HepG2 (cell line): ENCODE measurements around the gene CTRB2.

Experiments
- HMGA1 ChIP-seq: sonication (generic); formaldehyde crosslinking; conservative IDR thresholded peaks from 2 replicates; pipeline ENCODE4 v1.4.0; 2020; ENCODE audit warnings: missing genetic modification reagents
- JUNB ChIP-seq: sonication (generic); formaldehyde crosslinking; IDR thresholded peaks from 2 replicates; pipeline ENCODE4 v1.8.0; 2022; ENCODE audit warnings: missing genetic modification reagents, mild to moderate bottlenecking, borderline replicate concordance
- MXD4 ChIP-seq: IDR thresholded peaks from 2 replicates; pipeline ENCODE4 v1.6.1; 2016; ENCODE audit warnings: mild to moderate bottlenecking, missing biosample characterization, missing genetic modification reagents
- PRDM4 ChIP-seq: sonication (generic); formaldehyde crosslinking; IDR thresholded peaks from 2 replicates; pipeline ENCODE4 v1.9.0; 2021; ENCODE audit warnings: missing genetic modification reagents, borderline replicate concordance
- TCF7L2 ChIP-seq: IDR thresholded peaks from 2 replicates; pipeline ENCODE4 v1.6.1; 2011; ENCODE audit warnings: mild to moderate bottlenecking, low read depth, low read length, moderate library complexity
- YY1 ChIP-seq: IDR thresholded peaks from 2 replicates; pipeline ENCODE4 v1.6.1; 2011; ENCODE audit warnings: low read length, low read depth, moderate library complexity, mild to moderate bottlenecking; ENCODE audit not compliant: insufficient read depth, insufficient replicate concordance
- ZC3H4 ChIP-seq: sonication (generic); formaldehyde crosslinking; IDR thresholded peaks from 2 replicates; pipeline ENCODE4 v1.4.0; 2020; ENCODE audit warnings: missing genetic modification reagents, borderline replicate concordance
- ZNF597 ChIP-seq: sonication (generic); formaldehyde crosslinking; IDR thresholded peaks from 2 replicates; pipeline ENCODE4 v1.5.0; 2020; ENCODE audit warnings: missing genetic modification reagents

DNA sequence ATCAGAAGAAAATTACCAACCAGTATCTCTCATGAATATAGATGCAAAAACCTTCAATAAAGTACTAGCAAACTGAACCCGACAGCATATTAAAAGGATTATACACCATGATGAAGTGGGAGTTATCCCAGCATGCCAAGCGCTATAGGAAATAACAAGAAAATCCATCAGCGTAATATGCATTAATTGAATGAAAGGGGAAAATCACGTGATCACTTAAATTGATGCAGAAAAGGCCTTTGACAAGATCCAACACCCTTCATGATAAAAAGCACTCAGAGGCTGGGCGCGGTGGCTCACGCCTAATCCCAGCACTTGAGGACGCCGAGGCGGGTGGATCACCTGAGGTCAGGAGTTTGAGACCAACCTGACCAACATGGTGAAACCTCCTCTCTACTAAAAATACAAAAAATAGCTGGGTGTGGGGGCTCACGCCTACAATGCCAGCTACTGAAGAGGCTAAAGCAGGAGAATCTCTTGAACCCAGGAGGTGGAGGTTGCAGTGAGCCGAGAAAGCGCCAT, 4.8 kb downstream of the CTRB2 start:
- TF ChIP-seq HMGA1 (CRISPR knock-in tag) (no peak), JUNB (CRISPR knock-in tag) (no peak), TCF7L2 (no peak), MXD4 (CRISPR knock-in tag) (no peak), PRDM4 (CRISPR knock-in tag) (no peak), YY1 (no peak), ZC3H4 (no peak), ZNF597 (CRISPR knock-in tag) (no peak)
